Measurements from ENCODE around the gene DRC1. TPM values are rescaled to one million over a fixed set of nuclear protein-coding genes. Genes with fewer than 3 reads are reported as not detected.

DRC1 gene
- total RNA-seq, 3 donors from 2014 or later, result not detected

GRCh38 chr2:26483027-26483326, 81.3 kb downstream of the DRC1 start:
- Histone ChIP-seq H3K27ac (no peak overlapping the region), H3K27me3 (no peaks in the 10 kb centered on the region), H3K36me3 (no peaks in the 10 kb centered on the region), H3K9me3 (no peaks in the 10 kb centered on the region), H3K4me1 (no peaks in the 10 kb centered on the region), H3K4me3 (no peak overlapping the region)
- TF ChIP-seq POLR2AphosphoS5 (IDR thresholded peaks at IDR 0.05) (no peak), CTCF (IDR thresholded peaks at IDR 0.05) (no peak), POLR2A (IDR thresholded peaks at IDR 0.05) (no peak)
- intact Hi-C loops (cut with DNase I; ENCODE audit: low total_unique reads), result no loop called here
- no peak for DNase-seq (ENCODE audit: low spot score in 2 of 2)

GRCh38 chr2:26483516-26483915, 81.8 kb downstream of the DRC1 start:
- no peak for TF ChIP-seq POLR2AphosphoS5 (IDR thresholded peaks at IDR 0.05)
- TF ChIP-seq POLR2A (IDR thresholded peaks at IDR 0.05), result no peak
- H3K9me3 ChIP-seq, result no peaks in the 10 kb centered on the region
- H3K27ac ChIP-seq, result no peak overlapping the region
- intact Hi-C loops (cut with DNase I; ENCODE audit: low total_unique reads), result no loop called here
- DNase-seq (ENCODE audit: low spot score in 2 of 2), result no peak
- no peaks in the 10 kb centered on the region for H3K4me1 ChIP-seq
- no peaks in the 10 kb centered on the region for H3K36me3 ChIP-seq
- H3K27me3 ChIP-seq, result no peaks in the 10 kb centered on the region
- H3K4me3 ChIP-seq, result no peak overlapping the region

- intact Hi-C loops (cut with DNase I; ENCODE audit: low total_unique reads), result no loop called here
- Histone ChIP-seq H3K36me3 (no peaks in the 10 kb centered on the region), H3K4me3 (no peak overlapping the region), H3K27ac (no peak overlapping the region), H3K9me3 (no peaks in the 10 kb centered on the region), H3K4me1 (no peaks in the 10 kb centered on the region), H3K27me3 (no peaks in the 10 kb centered on the region)
- TF ChIP-seq CTCF (IDR thresholded peaks at IDR 0.05) (no peak), POLR2A (IDR thresholded peaks at IDR 0.05) (no peak), POLR2AphosphoS5 (IDR thresholded peaks at IDR 0.05) (no peak)
- DNase-seq (ENCODE audit: low spot score in 2 of 2), result no peak
These were observed 82.3 kb downstream of the DRC1 start for GRCh38 chr2:26483957-26484565.

- intact Hi-C loops (cut with DNase I; ENCODE audit: low total_unique reads), result no loop called here
- TF ChIP-seq CTCF (IDR thresholded peaks at IDR 0.05), result no peak
- no peaks in the 10 kb centered on the region for H3K36me3 ChIP-seq
These were observed 82.9 kb downstream of the DRC1 start for GRCh38 chr2:26484579-26484978.

GRCh38 chr2:26485099-26485498, 83.4 kb downstream of the DRC1 start:
- H3K9me3 ChIP-seq, result no peaks in the 10 kb centered on the region
- no peak overlapping the region for H3K27ac ChIP-seq
- H3K36me3 ChIP-seq, result no peaks in the 10 kb centered on the region
- DNase-seq (ENCODE audit: low spot score in 2 of 2), result no peak
- H3K4me1 ChIP-seq, result no peaks in the 10 kb centered on the region
- TF ChIP-seq CTCF (IDR thresholded peaks at IDR 0.05) (no peak), POLR2AphosphoS5 (IDR thresholded peaks at IDR 0.05) (no peak), POLR2A (IDR thresholded peaks at IDR 0.05) (no peak)
- intact Hi-C loops (cut with DNase I; ENCODE audit: low total_unique reads), result no loop called here
- H3K4me3 ChIP-seq, result no peak overlapping the region
- H3K27me3 ChIP-seq, result no peaks in the 10 kb centered on the region

More at GRCh38 chr2:26484579-26484978, 82.9 kb downstream of the DRC1 start:
- H3K4me3 ChIP-seq, result no peak overlapping the region
- no peak for DNase-seq (ENCODE audit: low spot score in 2 of 2)
- no peaks in the 10 kb centered on the region for H3K4me1 ChIP-seq
- no peak overlapping the region for H3K27ac ChIP-seq
- no peaks in the 10 kb centered on the region for H3K9me3 ChIP-seq
- no peaks in the 10 kb centered on the region for H3K27me3 ChIP-seq
